Bone marrow (tissue), 2 donors: Measurements from ENCODE around the gene NRIP1.

Experiments
- DNase-seq, 2 donors: peaks; one replicate each; lab custom pipeline; 2025; lab: John Stamatoyannopoulos, UW

Gene NRIP1

DNA sequence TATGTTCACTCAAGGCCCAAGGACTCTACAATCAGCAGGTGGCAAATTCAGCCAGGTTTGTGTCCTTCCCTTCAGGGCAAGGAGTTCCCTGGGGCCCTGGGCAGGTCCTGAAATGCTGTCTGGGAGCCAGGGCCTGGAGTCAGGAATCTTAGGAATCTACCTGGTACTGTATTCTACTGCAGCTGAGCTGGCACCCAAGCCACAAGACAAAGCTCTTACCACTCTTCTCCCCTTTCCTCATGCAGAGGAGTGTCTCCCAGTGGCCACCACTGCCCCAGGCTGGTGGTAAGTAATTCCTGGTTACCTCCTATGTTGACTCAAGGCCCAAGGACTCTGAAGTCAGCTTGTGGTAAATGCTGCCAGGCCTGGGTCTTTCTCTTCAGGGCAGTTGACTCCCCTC lies 153.4 kb downstream of the NRIP1 start:
- no peak for DNase-seq
